Neuron (in vitro differentiated cells): ENCODE data around the gene SNX10.
"Not testable (repeated sequence)": the region's sequence is repeated elsewhere in the genome, so short reads cannot be mapped to it uniquely, and the experiment has no call there.

ENCODE experiments used
- H2AFZ ChIP-seq: one replicate; pipeline ENCODE4 v1.6.1; 2013; ENCODE audit warnings: low read depth, mild to moderate bottlenecking, inconsistent platforms, low read length, moderate library complexity
- H3K27me3 ChIP-seq: one replicate; pipeline ENCODE4 v1.6.1; 2013; ENCODE audit warnings: low read length; ENCODE audit not compliant: insufficient read depth
- H3K36me3 ChIP-seq: one replicate; pipeline ENCODE4 v1.6.1; 2013; ENCODE audit warnings: low read length; ENCODE audit not compliant: insufficient read depth
- H3K4me1 ChIP-seq: one replicate; pipeline ENCODE4 v1.6.1; 2013; ENCODE audit warnings: low read length; ENCODE audit not compliant: insufficient read depth
- H3K4me3 ChIP-seq: 2 replicates; pipeline ENCODE4 v1.5.1; 2013; ENCODE audit warnings: mild to moderate bottlenecking, low read length, moderate library complexity
- H3K9me3 ChIP-seq: one replicate; pipeline ENCODE4 v1.6.1; 2013; ENCODE audit warnings: low read length

Gene SNX10

DNA sequence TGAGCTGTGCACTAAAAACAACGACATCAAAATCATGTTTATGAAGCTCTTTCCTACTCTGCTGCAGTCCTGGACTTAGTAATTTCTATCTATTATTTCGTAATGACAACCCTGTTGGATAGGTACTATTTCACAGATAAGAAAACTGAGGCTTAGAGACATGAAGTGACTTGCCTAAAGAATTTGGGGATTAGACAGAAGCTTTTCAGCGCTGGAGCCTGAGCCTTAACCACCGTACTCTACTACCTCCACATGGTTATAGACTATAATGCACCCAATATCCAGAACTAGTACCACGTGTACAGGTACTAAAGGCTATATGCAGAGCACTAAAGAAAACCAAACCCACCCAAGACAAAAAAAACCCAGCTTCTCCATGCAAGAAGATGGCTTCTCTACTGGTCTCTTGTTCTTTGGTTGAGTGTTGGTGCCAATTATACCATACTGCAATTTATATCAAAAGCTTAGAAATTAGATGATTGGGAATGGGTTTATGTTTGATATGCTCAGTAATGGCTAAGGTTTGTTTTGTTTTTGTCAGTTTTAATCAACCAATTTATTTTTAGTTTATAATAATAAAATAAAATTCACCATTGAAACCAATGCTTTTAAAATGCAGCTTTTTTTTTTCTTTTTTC is 6.5 kb upstream of the SNX10 start:
- Histone ChIP-seq H3K36me3 (no peaks in the 10 kb centered on the region), H3K4me1 (no peaks in the 10 kb centered on the region), H3K27me3 (peaks cover 3% of the 10 kb centered on the region), H3K4me3 (no peak overlapping the region), H2AFZ (no peak overlapping the region), H3K9me3 (no peaks in the 10 kb centered on the region)

DNA sequence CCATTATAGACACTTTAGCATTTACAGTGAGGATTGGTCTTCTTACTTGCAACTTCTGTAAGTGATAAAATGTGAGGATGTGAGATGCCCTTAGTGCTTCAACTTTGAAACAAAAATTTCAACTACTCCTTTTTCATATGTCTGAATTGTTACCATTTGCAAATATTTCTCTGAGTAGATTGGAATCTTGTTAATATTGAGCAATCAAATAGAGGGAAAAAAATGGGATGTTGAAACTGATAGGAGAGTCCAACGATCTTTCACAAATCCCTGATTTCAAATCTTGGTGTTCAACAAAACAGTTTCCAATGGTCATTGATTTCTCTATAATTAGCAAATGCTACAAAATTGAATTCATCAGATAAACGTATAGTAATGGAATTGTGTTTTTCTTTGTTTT is 5.5 kb upstream of the SNX10 start:
- Histone ChIP-seq H3K27me3 (peaks cover 6% of the 10 kb centered on the region), H3K4me1 (no peaks in the 10 kb centered on the region), H3K9me3 (no peaks in the 10 kb centered on the region), H3K36me3 (no peaks in the 10 kb centered on the region), H3K4me3 (no peak overlapping the region), H2AFZ (no peak overlapping the region)

DNA sequence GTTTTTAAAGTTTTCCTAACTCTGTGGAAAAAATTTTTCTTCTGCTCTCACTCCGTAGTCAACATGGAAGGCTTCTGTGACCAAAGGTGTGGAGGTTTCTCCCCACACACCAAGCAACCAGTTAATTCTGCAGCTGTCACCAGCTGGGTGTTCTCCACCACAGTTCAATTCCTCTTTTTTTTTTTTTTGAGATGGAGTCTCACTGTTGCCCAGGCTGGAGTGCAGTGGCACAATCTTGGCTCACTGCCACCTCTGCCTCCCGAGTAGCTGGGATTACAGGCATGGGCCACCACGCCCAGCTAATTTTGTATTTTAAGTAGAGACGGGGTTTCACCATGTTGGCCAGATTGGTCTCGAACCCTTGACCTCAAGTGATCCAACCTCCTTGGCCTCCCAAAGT is 3.5 kb upstream of the SNX10 start:
- not testable (repeated sequence) for H3K4me3 ChIP-seq, H3K36me3 ChIP-seq, H3K9me3 ChIP-seq, H2AFZ ChIP-seq, H3K4me1 ChIP-seq
- H3K27me3 ChIP-seq = peaks cover 14% of the 10 kb centered on the region

DNA sequence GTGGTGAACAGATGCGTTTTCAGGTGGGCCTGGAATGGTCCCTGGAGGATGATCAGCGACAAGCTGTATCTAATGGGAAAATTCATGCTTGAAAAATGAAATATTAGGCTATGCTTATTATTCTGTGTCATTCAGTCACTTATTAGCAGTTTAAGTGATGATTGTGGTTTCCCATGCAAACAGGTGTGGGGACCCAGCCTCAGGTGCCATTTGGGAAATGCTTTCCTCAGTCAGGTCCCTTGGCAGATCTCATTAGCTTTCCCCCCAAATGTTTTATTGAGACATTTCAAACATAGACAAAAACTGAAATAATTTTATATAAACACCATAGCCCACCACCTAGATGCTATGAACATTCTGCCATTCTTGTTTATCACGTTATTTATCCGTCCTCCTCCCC is 411 bp upstream of the SNX10 start:
- Histone ChIP-seq H3K4me1 (peaks cover 3% of the 10 kb centered on the region), H3K36me3 (no peaks in the 10 kb centered on the region), H3K9me3 (no peaks in the 10 kb centered on the region), H3K4me3 (peak overlapping the region; percentile 51), H2AFZ (peak overlapping the region; percentile 60), H3K27me3 (peaks cover 14% of the 10 kb centered on the region)

DNA sequence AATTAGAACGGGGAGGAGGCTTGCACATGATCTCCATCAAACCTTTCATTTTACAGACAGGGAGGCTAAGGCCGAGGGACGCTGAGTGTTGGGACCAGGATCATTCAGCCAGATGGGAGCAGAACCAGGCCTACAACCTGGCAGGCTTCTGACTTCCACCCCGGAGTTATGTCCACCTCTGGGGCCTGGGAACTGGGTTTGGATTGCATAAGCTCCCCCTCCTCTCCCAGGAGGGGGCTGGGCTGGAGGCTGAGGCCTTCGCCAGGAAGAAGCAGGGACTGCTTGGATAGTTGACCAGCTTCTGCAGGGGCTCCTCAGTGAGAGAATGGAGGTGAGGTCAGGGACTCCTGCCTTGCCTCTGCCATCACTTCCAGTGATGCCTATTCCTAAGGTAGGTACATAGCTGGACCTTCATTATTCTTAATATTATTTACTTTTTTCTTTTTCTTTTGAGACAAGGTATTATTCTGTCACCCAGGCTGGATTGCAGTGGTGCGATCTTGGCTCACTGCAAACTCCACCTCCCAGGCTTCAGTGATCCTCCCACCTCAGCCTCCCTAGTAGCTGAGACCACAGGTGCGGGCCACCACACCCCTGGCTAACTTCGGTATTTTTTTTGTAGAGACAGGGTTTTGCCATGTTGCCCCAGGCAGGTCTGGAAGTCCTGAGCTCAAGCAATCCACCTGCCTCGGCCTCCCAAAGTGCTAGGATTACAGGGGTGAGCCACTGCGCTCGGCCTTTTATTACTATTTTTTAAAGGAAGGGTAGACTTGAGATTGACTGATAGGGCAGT is 1.3 kb downstream of the SNX10 start:
- no peaks in the 10 kb centered on the region for H3K9me3 ChIP-seq
- H3K27me3 ChIP-seq = peaks cover 11% of the 10 kb centered on the region
- H3K36me3 ChIP-seq = no peaks in the 10 kb centered on the region
- no peak overlapping the region for H3K4me3 ChIP-seq
- peaks cover 3% of the 10 kb centered on the region for H3K4me1 ChIP-seq
- H2AFZ ChIP-seq = no peak overlapping the region

DNA sequence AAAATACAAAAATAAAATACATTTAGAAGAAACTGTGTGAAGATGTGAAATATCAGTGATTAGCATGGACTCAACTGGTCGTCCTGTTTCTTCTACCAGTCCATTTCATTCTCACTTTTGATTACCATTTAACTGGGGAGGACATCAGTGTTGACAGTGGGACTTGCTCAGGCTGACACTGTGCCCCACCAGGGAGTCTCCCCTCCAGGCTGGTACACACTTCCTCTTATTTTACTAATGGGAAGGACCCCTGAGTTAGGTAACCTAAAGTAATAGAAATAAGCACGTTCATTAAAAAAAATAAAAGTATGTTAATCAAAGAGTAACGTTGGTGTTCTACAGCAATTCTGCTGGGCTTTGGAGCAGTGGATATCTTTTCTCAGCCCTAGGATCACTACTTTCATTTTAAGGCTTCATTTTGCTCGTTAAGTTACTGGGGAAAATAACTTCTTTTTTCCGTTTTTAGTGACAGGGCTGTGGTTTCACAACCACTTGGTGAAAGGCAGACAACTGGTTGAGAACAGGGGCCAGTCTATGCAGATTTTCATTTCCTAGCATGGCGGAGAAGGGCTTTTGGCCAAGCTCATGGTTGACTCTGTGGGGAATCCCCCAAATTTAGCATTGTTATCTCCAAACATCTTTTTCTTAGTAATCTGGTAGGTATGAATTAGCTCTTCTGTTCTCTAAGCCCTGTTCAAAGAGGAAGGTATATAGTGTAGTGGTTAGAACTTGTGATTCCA is 2.1 kb downstream of the SNX10 start:
- peaks cover 11% of the 10 kb centered on the region for H3K27me3 ChIP-seq
- no peak overlapping the region for H3K4me3 ChIP-seq
- H3K36me3 ChIP-seq = no peaks in the 10 kb centered on the region
- no peak overlapping the region for H2AFZ ChIP-seq
- H3K9me3 ChIP-seq = no peaks in the 10 kb centered on the region
- H3K4me1 ChIP-seq = peaks cover 3% of the 10 kb centered on the region

DNA sequence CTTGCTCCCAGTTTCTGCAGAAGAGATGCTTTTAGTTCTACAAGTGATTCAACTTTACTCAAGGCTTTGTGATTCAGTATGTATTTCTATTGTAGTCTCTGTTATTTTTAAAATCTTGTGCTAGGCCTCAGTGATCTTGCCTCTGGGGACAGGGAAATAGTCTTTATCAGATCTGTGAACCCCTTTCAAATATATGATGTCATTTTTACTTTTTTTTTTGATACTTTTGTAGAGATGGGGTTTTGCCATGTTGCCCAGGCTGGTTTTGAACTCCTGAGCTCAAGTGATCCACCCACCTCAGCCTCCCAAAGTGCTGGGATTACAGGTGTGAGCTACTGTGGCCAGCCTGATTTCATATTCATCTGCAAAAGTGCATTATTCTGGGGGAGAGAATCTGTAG is 3.4 kb downstream of the SNX10 start:
- Histone ChIP-seq H3K4me1 (peaks cover 3% of the 10 kb centered on the region), H2AFZ (no peak overlapping the region), H3K36me3 (no peaks in the 10 kb centered on the region), H3K4me3 (no peak overlapping the region), H3K9me3 (no peaks in the 10 kb centered on the region), H3K27me3 (peaks cover 11% of the 10 kb centered on the region)

DNA sequence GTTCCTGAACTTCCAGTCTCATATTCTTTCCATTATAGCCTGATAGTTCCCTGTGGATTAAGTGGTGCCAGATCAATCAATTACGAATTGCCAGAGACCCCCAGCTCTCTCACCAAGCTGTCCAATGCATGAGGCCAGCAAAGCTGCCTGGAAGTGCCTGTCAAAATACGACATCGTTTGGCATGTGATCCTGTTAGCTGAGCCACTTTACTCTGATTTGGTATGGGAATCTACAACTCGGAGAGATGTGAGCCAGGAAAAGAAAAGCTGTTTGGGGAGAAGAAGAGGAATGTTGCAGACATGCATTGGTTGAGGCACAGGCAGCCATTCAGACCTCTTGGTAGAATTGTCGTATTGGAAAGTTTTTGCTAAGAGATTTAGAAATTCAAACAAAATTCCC is 3.9 kb downstream of the SNX10 start:
- Histone ChIP-seq H3K9me3 (no peaks in the 10 kb centered on the region), H3K36me3 (no peaks in the 10 kb centered on the region)

DNA sequence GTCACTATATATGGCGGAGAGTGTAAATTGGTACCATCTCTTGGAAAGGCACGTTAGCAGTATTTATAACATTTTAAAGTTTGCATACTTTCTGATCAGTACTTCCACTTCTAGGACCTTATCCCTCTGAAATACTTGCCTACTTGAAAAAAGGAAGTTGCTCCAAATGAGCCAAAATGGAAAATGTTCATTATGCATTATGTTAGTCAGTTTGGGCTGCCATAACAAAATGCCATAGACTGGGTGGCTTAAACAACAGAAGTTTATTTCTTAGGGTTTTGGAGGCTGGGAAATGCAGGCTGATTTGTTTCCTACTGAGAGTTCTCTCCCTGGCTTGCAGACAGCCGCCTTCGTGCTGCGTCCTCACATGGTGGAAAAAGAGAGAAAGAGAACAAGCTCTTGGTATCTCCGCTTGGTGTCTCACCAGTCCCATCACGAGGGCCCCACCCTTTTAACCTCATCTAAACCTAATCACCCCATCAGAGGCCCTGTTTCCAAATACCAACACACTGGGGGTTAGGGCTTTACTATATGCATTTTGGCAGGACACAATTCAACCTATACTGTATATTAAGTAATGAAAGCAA is 6.9 kb downstream of the SNX10 start:
- no peaks in the 10 kb centered on the region for H3K4me1 ChIP-seq
- H3K9me3 ChIP-seq = no peaks in the 10 kb centered on the region
- H2AFZ ChIP-seq = no peak overlapping the region
- H3K4me3 ChIP-seq = no peak overlapping the region
- no peaks in the 10 kb centered on the region for H3K36me3 ChIP-seq
- H3K27me3 ChIP-seq = no peaks in the 10 kb centered on the region

More for the DNA sequence above, 3.9 kb downstream of the SNX10 start:
- no peak overlapping the region for H2AFZ ChIP-seq
- no peak overlapping the region for H3K4me3 ChIP-seq
- H3K27me3 ChIP-seq = peaks cover 11% of the 10 kb centered on the region
- peaks cover 3% of the 10 kb centered on the region for H3K4me1 ChIP-seq

DNA sequence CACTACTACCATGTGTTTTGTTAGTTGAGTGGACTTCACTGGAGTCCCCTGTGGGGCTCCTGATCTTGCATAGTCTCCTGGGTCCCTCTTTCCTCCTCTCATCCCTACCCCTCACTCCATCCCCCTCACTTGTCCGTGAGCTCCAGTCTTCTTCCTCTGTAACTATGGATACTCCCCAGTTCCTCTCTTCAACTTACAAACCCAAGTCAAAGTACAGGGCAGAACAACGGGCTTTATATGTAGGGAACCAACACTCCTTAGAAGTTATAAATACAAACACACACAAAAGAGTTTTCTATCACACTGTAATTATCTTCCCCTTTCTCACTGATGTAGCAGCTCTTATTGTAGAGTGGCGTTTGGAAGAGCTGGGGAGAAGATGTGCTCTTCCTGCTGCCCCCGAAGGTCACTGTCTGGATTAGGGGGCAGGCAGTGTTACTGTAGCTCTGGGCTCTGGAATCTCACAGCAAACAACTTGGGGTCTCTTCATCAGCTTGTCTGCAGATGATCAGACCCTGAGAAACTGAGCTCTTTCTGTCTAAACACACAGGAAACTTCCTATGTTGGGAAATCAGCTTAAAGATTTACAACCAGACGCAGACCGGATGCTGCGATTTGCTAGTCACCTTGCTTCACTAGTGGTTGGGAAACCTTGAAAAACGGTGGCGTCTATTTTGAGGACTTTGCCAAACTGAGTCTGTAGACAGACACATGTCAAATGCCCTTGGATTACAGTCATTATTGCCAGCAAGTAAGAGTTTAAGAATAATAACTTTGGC is 13.6 kb downstream of the SNX10 start:
- H3K4me1 ChIP-seq = no peaks in the 10 kb centered on the region
- no peak overlapping the region for H2AFZ ChIP-seq
- no peak overlapping the region for H3K4me3 ChIP-seq
- no peaks in the 10 kb centered on the region for H3K36me3 ChIP-seq
- H3K27me3 ChIP-seq = peaks cover 6% of the 10 kb centered on the region
- no peaks in the 10 kb centered on the region for H3K9me3 ChIP-seq

DNA sequence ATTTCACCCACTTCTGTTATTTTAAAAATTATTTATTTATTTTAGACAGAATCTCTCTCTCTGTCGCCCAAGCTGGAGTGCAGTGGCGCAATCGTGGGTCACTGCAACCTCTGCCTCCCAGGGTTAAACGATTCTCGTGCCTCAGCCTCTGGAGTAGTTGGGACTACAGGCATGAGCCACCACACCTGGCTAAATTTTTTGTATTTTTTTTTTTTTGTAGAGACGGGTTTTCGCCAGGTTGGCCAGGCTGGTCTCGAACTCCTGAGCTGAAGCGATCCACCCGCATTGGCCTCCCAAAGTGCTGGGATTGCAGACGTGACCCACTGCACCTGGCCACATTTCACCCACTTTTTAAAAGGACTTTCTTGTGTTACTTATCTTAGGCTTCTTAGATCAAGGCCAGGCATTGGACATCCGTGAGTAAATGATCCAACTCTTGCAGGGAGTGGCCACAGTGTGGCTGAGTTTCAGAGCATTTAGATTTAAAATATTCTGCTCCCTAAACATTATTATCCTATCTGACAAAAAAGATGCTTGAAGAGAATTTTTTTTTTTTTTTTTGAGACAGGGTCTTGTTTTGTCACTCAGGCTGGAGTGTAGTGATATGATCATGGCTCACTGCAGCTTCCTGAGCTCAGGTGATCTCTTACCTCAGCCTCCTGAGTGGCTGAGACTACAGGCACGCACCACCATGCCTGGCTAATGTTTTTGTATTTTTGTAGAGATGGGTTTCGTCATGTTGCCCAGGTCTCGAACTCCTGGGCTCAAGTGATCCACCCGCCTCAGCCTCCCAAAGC is 14.4 kb downstream of the SNX10 start:
- Histone ChIP-seq H3K27me3 (peaks cover 6% of the 10 kb centered on the region), H3K4me3 (no peak overlapping the region), H3K36me3 (no peaks in the 10 kb centered on the region), H2AFZ (no peak overlapping the region), H3K4me1 (no peaks in the 10 kb centered on the region), H3K9me3 (no peaks in the 10 kb centered on the region)

DNA sequence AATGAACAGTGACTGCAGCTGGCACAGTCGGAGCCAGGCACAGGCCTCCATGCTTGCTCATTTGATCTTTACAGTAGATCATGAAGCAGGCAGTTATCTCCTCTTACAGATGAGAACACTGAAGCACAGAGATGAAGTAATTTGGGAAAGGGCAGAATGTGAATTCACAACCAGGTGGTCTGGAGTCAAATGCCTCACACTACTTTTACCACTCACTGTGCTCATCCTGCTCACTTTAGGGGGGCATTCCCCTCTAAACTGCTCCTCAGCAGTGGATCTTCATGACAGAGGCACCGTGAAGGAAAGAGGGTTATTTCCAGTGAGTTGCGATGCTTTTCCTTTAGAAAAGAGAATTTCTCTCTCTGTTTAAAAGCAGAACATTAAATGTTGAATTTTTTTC is 15.1 kb downstream of the SNX10 start:
- H3K4me3 ChIP-seq = no peak overlapping the region
- H3K9me3 ChIP-seq = no peaks in the 10 kb centered on the region
- H3K36me3 ChIP-seq = no peaks in the 10 kb centered on the region
- no peaks in the 10 kb centered on the region for H3K4me1 ChIP-seq
- H3K27me3 ChIP-seq = peaks cover 6% of the 10 kb centered on the region
- no peak overlapping the region for H2AFZ ChIP-seq
